ENCODE results near the gene GHR.

GHR gene

DNA sequence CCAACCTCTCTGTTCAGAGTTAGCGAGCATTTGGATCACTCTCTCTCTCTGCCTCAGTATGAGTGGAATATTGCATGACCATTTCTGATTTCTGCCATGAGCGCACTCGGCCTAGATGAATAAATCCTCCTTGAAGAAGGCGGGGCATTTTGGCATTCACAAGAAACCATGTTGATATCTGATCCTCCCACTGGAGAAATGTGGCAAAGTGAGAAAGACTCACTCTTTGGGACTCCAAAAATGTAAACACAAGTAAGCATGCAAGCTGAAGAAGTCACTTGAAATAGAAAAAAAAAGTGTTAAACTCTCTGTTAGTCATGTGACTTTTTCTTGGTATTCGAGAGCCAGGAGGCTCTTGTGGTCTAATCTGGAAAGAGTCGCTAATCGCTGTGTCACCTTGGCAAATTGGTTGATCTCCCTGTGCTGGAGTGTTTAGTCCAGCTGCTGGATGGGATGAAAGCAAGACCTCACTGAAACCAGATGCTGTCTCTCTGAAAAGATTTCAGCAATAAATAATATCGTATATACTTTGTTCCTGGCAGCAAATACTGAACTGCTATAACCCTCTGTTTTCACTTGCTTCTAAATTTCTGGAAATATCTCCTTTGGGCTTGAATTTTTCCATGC is 95.5 kb downstream of the GHR start:
- no peak for DNase-seq

DNA sequence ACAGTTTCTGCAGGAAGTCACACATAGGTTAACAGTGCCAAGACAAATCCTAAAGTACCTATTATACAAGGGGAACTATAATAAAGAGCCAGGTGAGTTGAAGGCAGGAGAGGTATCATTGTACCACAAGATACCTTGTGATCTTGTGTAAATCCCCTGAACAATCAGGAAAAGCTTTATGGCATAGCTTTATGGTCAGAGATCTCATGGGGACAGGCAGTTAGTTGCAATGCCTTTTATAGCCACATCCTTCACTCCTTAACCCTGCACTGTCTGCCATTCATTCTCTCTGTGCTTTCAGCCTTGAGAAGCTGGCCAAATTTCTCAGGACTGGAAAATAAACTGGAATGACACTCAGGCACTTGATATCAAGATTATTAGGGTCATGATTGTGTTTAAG is 97.0 kb downstream of the GHR start:
- DNase-seq, result no peak

- DNase-seq, result no peak
Measured at GRCh38 chr5:42520957-42521356, 97.7 kb downstream of the GHR start.

GRCh38 chr5:42521406-42521805 is 98.2 kb downstream of the GHR start:
- DNase-seq, result no peak

DNA sequence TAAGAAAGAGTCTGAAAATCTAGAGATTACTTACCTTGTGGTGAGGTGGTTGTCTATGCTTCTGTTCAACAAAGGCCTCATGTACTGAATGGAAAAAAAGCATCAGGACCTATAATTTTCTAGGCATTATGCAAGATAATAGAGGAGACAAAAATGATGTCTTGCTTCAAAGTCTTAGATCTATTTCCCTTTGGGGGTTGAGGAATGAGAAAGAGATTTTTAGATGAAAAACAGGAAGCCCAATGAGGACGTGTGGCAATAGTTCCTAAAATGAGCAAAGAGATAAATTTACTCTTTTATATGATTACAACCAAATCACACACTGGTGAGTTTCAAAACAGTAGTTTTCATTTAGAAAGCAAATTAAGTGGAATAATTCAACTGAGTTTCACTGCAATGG is 99.5 kb downstream of the GHR start:
- no peak for DNase-seq

- no peak for DNase-seq
Measured at GRCh38 chr5:42526179-42526578, 102.9 kb downstream of the GHR start.

DNA sequence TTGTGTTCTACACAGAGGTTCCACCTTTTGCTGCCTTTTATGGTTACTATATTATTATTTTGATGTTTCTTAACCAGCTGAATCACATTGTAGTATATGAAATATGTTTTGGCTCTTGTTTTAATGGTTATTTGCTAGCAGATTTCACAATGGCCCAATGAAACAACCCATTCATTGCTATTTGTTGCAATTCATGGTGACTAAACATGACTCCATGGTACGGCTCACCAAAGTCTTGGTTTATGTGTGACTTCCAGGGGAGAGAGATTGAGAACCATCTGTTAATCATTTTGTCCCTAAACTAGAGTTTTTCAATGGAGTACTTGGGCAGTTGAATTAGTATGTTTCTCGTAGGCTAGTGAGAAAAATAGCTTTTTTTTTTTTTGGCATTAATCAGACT is 108.4 kb downstream of the GHR start:
- no peak for DNase-seq

GRCh38 chr5:42542106-42542505 is 118.9 kb downstream of the GHR start:
- DNase-seq, result no peak

GRCh38 chr5:42543774-42544173 is 120.5 kb downstream of the GHR start:
- DNase-seq, result no peak

- no peak for DNase-seq
Measured at GRCh38 chr5:42545038-42545437, 121.8 kb downstream of the GHR start.

DNA sequence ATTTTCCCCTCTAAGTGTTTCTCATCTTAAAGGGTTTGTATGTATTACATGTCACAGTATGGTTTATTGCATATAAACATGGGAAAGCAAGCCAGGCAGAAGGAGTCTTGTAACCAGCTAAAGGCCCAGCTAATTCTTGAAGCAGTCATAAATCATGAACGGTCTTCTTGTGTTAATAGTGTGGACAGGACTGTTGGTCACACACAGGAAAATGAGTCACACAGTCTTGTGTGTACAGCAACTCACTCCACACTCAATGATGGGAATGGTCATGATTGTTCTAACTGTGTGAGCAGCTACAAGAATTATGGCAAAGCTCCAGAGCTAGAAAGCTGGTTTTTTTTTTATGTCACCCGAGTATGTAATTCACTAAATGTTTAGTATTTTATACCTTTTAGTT is 123.9 kb downstream of the GHR start:
- no peak for DNase-seq

DNA sequence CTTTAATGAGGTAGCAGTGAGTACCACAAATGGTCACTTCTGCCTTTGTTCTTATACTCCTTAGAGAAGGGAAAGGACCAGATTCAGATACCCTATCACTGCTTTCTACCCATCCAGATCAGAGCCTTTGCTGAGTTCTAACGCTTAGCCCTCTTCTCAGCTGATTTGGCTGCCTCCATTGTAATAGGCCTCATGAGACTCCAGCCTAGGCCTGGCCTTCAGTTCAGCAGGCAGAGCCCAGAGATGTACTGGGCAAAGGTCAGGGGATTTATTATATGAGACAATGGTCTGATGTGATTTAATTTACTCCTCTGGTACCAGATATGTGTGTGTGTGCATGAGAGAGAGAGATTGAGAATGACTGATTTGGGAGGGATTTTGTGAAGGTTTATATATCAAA is 124.7 kb downstream of the GHR start:
- DNase-seq, result no peak

DNA sequence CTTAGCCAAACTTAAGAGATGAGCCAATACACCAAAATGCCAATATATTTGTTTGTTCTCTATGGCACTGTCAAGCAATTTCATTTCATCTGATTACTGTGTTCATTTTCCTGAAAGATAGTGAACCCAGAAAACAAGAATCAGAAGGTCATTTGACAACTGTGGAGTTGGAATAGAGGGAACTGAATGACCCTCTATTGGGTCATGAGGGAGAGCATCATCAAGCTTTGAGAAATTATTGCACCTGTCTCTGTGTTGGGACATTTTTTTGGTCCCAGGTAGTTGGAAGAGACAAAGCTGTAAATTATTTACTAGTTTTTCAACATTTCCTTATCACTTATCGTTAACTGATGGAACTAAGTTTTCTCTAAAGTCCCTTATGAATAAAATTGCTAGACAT is 129.4 kb downstream of the GHR start:
- no peak for DNase-seq

DNA sequence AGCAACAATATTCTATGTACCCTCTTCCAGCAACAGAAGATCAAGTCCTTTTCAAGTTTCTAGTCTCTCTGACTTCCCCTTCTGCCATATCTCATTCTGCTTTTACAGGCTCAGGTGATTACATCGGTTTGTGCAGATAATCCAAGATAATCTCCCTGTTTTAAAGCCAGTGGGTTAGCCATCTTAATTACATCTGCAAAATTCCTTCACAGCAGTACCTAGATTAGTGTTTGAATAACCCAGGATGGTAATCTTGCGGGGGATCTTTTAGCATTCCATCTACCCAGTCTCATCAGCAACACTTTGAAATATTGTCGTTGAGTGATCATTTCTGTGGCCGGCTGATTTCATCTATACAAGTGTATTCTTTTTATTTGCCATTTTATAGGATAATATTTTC is 130.2 kb downstream of the GHR start:
- DNase-seq, result no peak

GRCh38 chr5:42555010-42555409 is 131.8 kb downstream of the GHR start:
- no peak for DNase-seq

- DNase-seq, result no peak
Measured at GRCh38 chr5:42555797-42556196, 132.6 kb downstream of the GHR start.

GRCh38 chr5:42557689-42558088 is 134.4 kb downstream of the GHR start:
- no peak for DNase-seq

DNA sequence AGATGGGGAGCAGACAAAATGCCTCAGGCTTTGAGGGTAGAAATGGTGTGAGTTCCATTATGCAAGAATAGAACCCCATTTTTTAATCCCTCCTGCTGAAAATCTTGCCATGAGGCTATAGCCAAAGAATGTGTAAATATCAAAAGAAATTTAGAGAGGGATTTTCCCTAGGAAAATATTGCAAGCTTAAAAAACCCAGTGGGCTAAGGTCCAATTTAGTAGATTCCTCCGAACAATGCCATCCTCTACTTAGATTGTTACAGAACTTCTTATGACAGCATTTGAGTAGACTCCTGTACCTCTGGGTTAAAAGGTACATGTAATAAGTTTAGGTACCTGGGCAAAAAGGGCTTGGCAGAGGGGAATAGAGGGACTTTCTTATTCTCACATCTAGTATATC is 138.4 kb downstream of the GHR start:
- DNase-seq, result no peak

GRCh38 chr5:42564689-42565356 is 141.6 kb downstream of the GHR start:
- DNase-seq, result no peak

GRCh38 chr5:42566652-42567295 is 143.5 kb downstream of the GHR start:
- no peak for DNase-seq

DNA sequence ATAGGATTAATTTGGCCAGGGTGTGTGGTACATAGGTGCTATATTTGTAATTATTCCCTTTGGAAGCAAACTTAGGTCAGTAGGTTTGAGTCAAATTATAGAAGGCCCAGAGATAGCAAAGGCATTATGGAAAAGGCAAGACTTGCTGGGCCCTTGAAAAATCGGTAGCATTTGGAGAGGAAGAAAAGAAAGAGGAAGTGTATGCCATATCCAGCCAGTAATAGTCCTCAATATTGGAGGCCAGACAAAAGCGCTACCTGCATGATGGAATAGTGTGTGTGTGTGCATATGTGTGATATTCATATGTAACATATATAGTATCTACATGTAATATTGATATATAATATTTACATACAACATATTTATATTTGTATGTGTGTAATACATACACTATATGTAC is 146.1 kb downstream of the GHR start:
- no peak for DNase-seq

GRCh38 chr5:42569953-42570548 is 146.8 kb downstream of the GHR start:
- DNase-seq, result no peak

DNA sequence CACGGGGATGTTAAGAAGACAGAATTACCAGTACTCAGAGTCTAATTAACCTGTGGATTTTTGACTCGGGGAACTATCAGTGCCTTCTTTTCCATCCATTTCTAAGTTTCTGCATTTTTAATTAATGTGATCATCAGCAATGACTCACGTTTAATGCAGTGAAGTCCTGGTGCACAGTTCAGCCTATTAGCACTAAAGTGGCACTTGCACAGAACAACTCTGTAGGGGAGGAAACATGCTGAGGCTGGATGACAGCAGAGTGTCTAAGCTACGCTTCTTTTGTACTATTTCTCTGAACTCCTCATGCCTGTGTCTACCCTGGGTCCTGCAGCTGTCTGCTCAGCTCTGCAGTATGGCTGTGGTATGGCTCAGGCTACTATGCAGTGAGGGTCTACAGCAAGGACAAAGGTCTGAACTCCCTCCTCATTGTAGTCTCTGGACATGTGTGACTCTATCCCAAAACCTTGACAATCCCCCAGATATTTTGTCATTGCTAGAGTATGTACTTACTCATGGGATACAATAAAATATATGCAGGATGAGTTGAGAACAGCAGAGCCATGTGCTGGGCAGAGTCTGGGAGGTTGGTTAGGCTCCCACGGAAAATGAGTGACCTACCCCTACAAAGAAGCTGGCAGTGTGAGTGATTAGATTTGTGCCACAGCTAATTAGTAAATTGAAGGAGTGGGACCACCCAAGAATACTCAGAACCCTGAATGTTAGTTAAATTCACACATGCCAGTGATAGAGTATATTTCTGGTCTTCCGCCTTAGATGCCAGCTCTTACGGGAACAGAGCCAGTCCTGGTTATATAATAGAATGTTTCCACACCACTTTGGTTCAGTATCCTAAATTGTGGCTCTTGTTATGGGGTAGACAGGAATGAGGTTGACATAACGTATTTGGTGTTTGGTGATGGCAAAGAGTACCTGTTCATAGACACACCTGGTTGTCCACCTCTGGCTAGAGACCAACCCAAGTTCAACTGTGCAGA is 148.0 kb downstream of the GHR start:
- no peak for DNase-seq

Measured in stimulated activated CD4-positive, alpha-beta T cell treated with anti-CD3 and anti-CD28 coated beads, Interleukin-2, amount 100 ng/mL, for 48 hours (primary cell).